GM23338 (cell line): ENCODE measurements around the gene IRAK1. TPM values are rescaled to one million over a fixed set of nuclear protein-coding genes. Genes with fewer than 3 reads are reported as not detected.

Source experiments
- ATAC-seq: fragments of 200-7000 bp; cut with Tn5 transposase; 3 replicates; pipeline ENCODE4 v1.9.1; 2020
- DNase-seq: peaks from one replicate; pipeline ENCODE4 v3.0.0-alpha.2; 2015; ENCODE audit warnings: low spot score
- H2AFZ ChIP-seq: fragments of 200-600 bp; sonication (generic); 2 replicates; pipeline ENCODE4 v1.8.0; 2016; ENCODE audit warnings: antibody characterized with exemption, mild to moderate bottlenecking, moderate library complexity
- H3F3A ChIP-seq: fragments of 200-600 bp; sonication (generic); replicated peaks from 2 replicates; pipeline ENCODE4 v1.8.0; 2017; ENCODE audit warnings: antibody characterized with exemption, mixed run types, low read depth
- H3K27ac ChIP-seq: fragments of 200-600 bp; sonication (generic); 2 replicates; pipeline ENCODE4 v1.6.1; 2016; ENCODE audit warnings: low read depth
- H3K27me3 ChIP-seq: fragments of 200-600 bp; sonication (generic); 2 replicates; pipeline ENCODE4 v1.8.0; 2016; ENCODE audit warnings: mild to moderate bottlenecking, mixed run types, moderate library complexity; ENCODE audit not compliant: insufficient read depth
- H3K36me3 ChIP-seq: fragments of 200-600 bp; sonication (generic); 2 replicates; pipeline ENCODE4 v1.8.0; 2016; ENCODE audit warnings: mild to moderate bottlenecking; ENCODE audit not compliant: insufficient read depth
- H3K4me1 ChIP-seq: fragments of 200-600 bp; sonication (generic); 2 replicates; pipeline ENCODE4 v1.8.0; 2016; ENCODE audit warnings: mild to moderate bottlenecking, moderate library complexity; ENCODE audit not compliant: insufficient read depth
- H3K4me2 ChIP-seq: fragments of 200-600 bp; sonication (generic); 2 replicates; pipeline ENCODE4 v1.7.1; 2017; ENCODE audit warnings: mixed run types
- H3K4me3 ChIP-seq: fragments of 200-600 bp; sonication (generic); 2 replicates; pipeline ENCODE4 v1.6.1; 2016; ENCODE audit warnings: mixed run types
- H3K79me2 ChIP-seq: fragments of 200-600 bp; sonication (generic); replicated peaks from 2 replicates; pipeline ENCODE4 v1.8.0; 2017; ENCODE audit warnings: mild to moderate bottlenecking; ENCODE audit not compliant: insufficient read depth
- H3K9me2 ChIP-seq: fragments of 200-600 bp; sonication (generic); 2 replicates; pipeline ENCODE4 v1.8.0; 2017; ENCODE audit not compliant: insufficient read depth
- H4K20me1 ChIP-seq: fragments of 200-600 bp; sonication (generic); replicated peaks from 2 replicates; pipeline ENCODE4 v1.8.0; 2017; ENCODE audit warnings: mild to moderate bottlenecking; ENCODE audit not compliant: insufficient read depth
- H3K27ac Mint-ChIP-seq: 2 replicates; pipeline ENCODE4 v1.8.0; 2020; ENCODE audit warnings: inconsistent platforms, mild to moderate bottlenecking, moderate library complexity, mixed read lengths
- H3K27me3 Mint-ChIP-seq: 3 replicates; pipeline ENCODE4 v1.8.0; 2022; ENCODE audit warnings: low read depth, mild to moderate bottlenecking, moderate library complexity, mixed read lengths, inconsistent platforms; ENCODE audit not compliant: insufficient read depth, poor library complexity
- H3K36me3 Mint-ChIP-seq: 3 replicates; pipeline ENCODE4 v1.8.0; 2021; ENCODE audit warnings: low read depth, mild to moderate bottlenecking, inconsistent platforms, moderate library complexity, mixed read lengths
- H3K4me1 Mint-ChIP-seq: 3 replicates; pipeline ENCODE4 v1.8.0; 2020; ENCODE audit warnings: mild to moderate bottlenecking, inconsistent platforms, mixed read lengths
- H3K4me3 Mint-ChIP-seq: 3 replicates; pipeline ENCODE4 v1.8.0; 2021; ENCODE audit warnings: moderate library complexity, mild to moderate bottlenecking, inconsistent platforms, mixed read lengths
- H3K9me3 Mint-ChIP-seq: 3 replicates; pipeline ENCODE4 v1.8.0; 2020; ENCODE audit warnings: moderate library complexity, mild to moderate bottlenecking, inconsistent platforms, mixed read lengths
- CREB1 ChIP-seq: fragments of 250-450 bp; sonication (Bioruptor Pico); IDR thresholded peaks from 2 replicates; pipeline ENCODE4 v1.5.0; 2020; ENCODE audit warnings: low read depth, mild to moderate bottlenecking, moderate library complexity
- EZH2phosphoT487 ChIP-seq: fragments of 200-600 bp; sonication (generic); IDR thresholded peaks from one replicate; pipeline ENCODE4 v1.8.1; 2018; ENCODE audit warnings: antibody characterized with exemption; ENCODE audit not compliant: unreplicated experiment
- JUNB ChIP-seq: IDR thresholded peaks from one replicate; pipeline ENCODE4 v1.6.1; 2016; ENCODE audit warnings: antibody characterized with exemption; ENCODE audit not compliant: unreplicated experiment
- POLR2AphosphoS5 ChIP-seq: IDR thresholded peaks from 2 replicates; pipeline ENCODE4 v1.6.1; 2016; ENCODE audit warnings: antibody characterized with exemption, low read depth
- STAT1 ChIP-seq: IDR thresholded peaks from one replicate; pipeline ENCODE4 v1.6.1; 2016; ENCODE audit warnings: antibody characterized with exemption; ENCODE audit not compliant: unreplicated experiment
- polyA plus RNA-seq: library from polyadenylated mRNA; unstranded; fragments of >200 nt; fragmentation: Nextera tagmentation; extraction: Ambion mirVana; gene quantifications from 2 replicates; pipeline ENCODE4 v1.2.1, GENCODE V29; 2016
- total RNA-seq: library from RNA; depleted of rRNA; stranded (reverse); fragments of >200 nt; shearing (Covaris generic); gene quantifications from 2 replicates; pipeline ENCODE4 v1.2.3, GENCODE V29; 2014
- TF ChIP-seq, protein P1 (sequence below): fragments of 250-450 bp; sonication (Bioruptor Pico); IDR thresholded peaks from 2 replicates; pipeline ENCODE4 v1.5.0; 2020; ENCODE audit warnings: mild to moderate bottlenecking, moderate library complexity
- TF ChIP-seq, protein P2 (sequence below), 2 experiments: fragments of 200-600 bp in 1 of 2; sonication (generic) in 1 of 2; conservative IDR thresholded peaks; 2 replicates each; pipeline versions ENCODE4 v1.5.1 to v1.6.1; 2016 to 2017; ENCODE audit warnings: antibody characterized with exemption in 2 of 2, low read depth in 2 of 2, mild to moderate bottlenecking in 2 of 2, moderate library complexity in 1 of 2

Gene IRAK1
- total and polyA plus RNA-seq, 2 experiments from 2014 or later = 21.6 to 38.0 TPM

DNA sequence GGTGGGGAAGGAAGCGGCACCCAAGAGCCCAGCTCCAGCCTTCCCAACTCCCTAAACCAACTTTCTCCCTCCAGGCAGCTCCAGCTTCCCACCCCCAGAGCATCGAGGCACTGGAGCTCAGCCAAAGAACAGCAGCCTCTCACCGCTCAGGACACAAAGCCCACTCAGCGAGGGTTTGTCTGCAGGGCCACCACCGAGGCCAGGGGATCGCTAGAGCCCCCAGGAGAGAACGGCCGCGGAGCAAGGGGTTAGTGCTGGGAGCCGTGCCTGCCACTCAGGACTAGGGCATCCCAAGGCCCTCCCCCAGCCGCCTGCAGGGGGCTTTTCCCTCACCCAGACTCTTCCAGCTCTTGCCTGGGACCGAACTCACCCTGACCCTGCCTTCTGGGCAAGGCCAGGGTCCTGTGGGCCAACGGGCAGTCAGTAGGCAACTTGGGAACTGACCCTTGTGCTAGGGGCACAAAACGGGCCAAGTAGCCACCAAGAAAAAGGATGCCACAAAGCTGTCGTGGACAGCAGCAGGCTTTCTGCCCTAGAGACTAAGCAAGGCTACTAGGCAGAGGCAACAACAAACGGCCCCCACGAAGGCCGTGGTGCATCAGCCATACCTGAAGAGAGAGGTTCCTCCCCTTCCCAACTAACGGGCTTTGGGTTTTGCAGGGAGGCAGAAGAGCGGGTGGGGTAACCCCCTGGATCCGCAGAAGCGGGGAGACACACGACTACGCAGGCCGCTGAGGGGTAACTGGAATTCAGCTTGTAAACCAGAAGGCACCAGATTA is 50.4 kb downstream of the IRAK1 start (continued):
- no peak for TF ChIP-seq STAT1
- TF ChIP-seq, protein P1, sequence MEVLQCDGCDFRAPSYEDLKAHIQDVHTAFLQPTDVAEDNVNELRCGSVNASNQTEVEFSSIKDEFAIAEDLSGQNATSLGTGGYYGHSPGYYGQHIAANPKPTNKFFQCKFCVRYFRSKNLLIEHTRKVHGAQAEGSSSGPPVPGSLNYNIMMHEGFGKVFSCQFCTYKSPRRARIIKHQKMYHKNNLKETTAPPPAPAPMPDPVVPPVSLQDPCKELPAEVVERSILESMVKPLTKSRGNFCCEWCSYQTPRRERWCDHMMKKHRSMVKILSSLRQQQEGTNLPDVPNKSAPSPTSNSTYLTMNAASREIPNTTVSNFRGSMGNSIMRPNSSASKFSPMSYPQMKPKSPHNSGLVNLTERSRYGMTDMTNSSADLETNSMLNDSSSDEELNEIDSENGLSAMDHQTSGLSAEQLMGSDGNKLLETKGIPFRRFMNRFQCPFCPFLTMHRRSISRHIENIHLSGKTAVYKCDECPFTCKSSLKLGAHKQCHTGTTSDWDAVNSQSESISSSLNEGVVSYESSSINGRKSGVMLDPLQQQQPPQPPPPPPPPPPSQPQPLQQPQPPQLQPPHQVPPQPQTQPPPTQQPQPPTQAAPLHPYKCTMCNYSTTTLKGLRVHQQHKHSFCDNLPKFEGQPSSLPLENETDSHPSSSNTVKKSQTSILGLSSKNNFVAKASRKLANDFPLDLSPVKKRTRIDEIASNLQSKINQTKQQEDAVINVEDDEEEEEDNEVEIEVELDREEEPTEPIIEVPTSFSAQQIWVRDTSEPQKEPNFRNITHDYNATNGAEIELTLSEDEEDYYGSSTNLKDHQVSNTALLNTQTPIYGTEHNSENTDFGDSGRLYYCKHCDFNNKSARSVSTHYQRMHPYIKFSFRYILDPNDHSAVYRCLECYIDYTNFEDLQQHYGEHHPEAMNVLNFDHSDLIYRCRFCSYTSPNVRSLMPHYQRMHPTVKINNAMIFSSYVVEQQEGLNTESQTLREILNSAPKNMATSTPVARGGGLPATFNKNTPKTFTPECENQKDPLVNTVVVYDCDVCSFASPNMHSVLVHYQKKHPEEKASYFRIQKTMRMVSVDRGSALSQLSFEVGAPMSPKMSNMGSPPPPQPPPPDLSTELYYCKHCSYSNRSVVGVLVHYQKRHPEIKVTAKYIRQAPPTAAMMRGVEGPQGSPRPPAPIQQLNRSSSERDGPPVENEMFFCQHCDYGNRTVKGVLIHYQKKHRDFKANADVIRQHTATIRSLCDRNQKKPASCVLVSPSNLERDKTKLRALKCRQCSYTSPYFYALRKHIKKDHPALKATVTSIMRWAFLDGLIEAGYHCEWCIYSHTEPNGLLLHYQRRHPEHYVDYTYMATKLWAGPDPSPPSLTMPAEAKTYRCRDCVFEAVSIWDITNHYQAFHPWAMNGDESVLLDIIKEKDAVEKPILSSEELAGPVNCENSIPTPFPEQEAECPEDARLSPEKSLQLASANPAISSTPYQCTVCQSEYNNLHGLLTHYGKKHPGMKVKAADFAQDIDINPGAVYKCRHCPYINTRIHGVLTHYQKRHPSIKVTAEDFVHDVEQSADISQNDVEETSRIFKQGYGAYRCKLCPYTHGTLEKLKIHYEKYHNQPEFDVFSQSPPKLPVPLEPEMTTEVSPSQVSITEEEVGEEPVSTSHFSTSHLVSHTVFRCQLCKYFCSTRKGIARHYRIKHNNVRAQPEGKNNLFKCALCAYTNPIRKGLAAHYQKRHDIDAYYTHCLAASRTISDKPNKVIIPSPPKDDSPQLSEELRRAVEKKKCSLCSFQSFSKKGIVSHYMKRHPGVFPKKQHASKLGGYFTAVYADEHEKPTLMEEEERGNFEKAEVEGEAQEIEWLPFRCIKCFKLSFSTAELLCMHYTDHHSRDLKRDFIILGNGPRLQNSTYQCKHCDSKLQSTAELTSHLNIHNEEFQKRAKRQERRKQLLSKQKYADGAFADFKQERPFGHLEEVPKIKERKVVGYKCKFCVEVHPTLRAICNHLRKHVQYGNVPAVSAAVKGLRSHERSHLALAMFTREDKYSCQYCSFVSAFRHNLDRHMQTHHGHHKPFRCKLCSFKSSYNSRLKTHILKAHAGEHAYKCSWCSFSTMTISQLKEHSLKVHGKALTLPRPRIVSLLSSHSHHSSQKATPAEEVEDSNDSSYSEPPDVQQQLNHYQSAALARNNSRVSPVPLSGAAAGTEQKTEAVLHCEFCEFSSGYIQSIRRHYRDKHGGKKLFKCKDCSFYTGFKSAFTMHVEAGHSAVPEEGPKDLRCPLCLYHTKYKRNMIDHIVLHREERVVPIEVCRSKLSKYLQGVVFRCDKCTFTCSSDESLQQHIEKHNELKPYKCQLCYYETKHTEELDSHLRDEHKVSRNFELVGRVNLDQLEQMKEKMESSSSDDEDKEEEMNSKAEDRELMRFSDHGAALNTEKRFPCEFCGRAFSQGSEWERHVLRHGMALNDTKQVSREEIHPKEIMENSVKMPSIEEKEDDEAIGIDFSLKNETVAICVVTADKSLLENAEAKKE = no peak
- no peak for TF ChIP-seq EZH2phosphoT487

DNA sequence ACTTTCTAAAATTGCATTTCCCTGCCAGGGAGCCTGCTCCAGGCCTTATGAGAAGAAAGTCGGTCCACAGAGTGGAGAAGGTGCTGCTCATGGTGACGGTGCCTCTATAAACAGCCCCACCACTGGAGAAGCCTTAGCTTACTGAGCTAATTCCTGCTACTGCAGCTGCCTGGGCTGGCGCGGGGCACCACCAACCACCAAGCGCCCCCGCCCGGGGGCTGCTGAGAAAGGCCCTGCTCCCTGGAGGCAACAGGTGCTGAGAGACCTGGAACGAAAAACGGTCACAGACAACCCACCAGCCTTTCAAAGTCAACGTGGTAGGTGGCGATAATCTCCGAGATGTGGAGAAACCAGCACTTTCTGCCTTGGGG is 51.0 kb downstream of the IRAK1 start:
- Histone ChIP-seq H3K27me3 (no peaks in the 10 kb centered on the region), H3K4me2 (peak overlapping the region; percentile 84), H3K36me3 (no peaks in the 10 kb centered on the region), H3K27ac (no peak overlapping the region), H3K79me2 (peaks cover 68% of the 10 kb centered on the region), H3K4me3 (peak overlapping the region; percentile 85), H2AFZ (no peak overlapping the region), H4K20me1 (peaks cover 17% of the 10 kb centered on the region), H3K4me1 (peaks cover 12% of the 10 kb centered on the region), H3K9me2 (no peaks in the 10 kb centered on the region), H3F3A (0 out of 2 replicates have a peak, but pooled peaks cover 4% of the 10 kb centered on the region)
- Mint-ChIP-seq H3K9me3 (no peaks in the 10 kb centered on the region; the same call in 2 of the 3 replicates), H3K27ac (no peak overlapping the region), H3K4me3 (peak overlapping the region; percentile 100), H3K36me3 (peaks cover 23% of the 10 kb centered on the region), H3K4me1 (peaks cover 26% of the 10 kb centered on the region), H3K27me3 (peaks cover 6% of the 10 kb centered on the region)
- DNase-seq (peak; percentile 22), ATAC-seq (no peak)
- TF ChIP-seq JUNB = no peak
- TF ChIP-seq POLR2AphosphoS5 = no peak
- TF ChIP-seq STAT1 = no peak
- TF ChIP-seq, protein P2, sequence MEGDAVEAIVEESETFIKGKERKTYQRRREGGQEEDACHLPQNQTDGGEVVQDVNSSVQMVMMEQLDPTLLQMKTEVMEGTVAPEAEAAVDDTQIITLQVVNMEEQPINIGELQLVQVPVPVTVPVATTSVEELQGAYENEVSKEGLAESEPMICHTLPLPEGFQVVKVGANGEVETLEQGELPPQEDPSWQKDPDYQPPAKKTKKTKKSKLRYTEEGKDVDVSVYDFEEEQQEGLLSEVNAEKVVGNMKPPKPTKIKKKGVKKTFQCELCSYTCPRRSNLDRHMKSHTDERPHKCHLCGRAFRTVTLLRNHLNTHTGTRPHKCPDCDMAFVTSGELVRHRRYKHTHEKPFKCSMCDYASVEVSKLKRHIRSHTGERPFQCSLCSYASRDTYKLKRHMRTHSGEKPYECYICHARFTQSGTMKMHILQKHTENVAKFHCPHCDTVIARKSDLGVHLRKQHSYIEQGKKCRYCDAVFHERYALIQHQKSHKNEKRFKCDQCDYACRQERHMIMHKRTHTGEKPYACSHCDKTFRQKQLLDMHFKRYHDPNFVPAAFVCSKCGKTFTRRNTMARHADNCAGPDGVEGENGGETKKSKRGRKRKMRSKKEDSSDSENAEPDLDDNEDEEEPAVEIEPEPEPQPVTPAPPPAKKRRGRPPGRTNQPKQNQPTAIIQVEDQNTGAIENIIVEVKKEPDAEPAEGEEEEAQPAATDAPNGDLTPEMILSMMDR (conservative IDR thresholded peaks at IDR 0.05; ENCODE audit: low read depth in 2 of 2) = no peak
- TF ChIP-seq, protein P1 = no peak
- no peak for TF ChIP-seq CREB1 (CRISPR knock-in tag)
